ENCODE results near the gene ZNF236. TPM values are rescaled to one million over a fixed set of nuclear protein-coding genes. Genes with fewer than 3 reads are reported as not detected.

ZNF236 gene
- total and polyA plus RNA-seq, 2 donors (not counting 3 experiments of a cell fraction or from before 2014, with no cell fraction given): 4.5 to 14.7 TPM

DNA sequence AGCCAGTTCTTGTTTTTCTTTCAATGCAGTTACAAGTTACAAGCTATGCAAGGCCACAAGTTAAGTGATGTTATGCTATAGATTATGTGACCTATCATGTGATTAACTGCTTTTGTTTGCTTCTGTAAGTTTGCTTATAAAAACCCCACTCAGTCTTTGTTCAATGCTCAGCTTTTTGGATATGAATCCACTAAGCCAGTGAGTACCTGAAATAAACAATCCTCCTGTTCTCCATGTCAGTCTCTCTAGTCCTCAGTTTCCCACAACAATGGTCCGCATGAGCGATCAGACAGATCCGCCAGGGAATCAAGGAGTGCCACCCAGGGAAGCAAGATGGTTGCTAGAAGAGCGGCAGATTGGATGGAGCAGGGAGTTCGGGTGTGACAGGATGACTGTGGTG, 30.7 kb upstream of the ZNF236 start:
- Histone ChIP-seq H2AFZ (ENCODE audit: low read depth, low read length) (no peak overlapping the region), H3K27ac (ENCODE audit: insufficient read depth, low read depth, low read length) (no peak overlapping the region), H3K4me1 (ENCODE audit: control insufficient read depth, extremely low read depth, insufficient read depth, low read length) (no peaks in the 10 kb centered on the region), H3K4me3 (replicated peaks in 1 of 3; ENCODE audit: insufficient read depth in 1 of 3, low read depth in 1 of 3, low read length in 3 of 3) (no peak overlapping the region), H3K9me1 (replicated peaks; ENCODE audit: control insufficient read depth, extremely low read depth, insufficient read depth, low read length) (no peaks in the 10 kb centered on the region), H3K9me3 (replicated peaks; ENCODE audit: control insufficient read depth, insufficient read depth, low read length) (no peaks in the 10 kb centered on the region), H3K9ac (replicated peaks; ENCODE audit: extremely low read depth, insufficient read depth, low read length) (no peak overlapping the region), H3K4me2 (ENCODE audit: insufficient read depth, low read length) (no peak overlapping the region), H3K79me2 (ENCODE audit: control insufficient read depth, insufficient read depth, low read length) (no peaks in the 10 kb centered on the region), H3K27me3 (ENCODE audit: control insufficient read depth in 2 of 2, insufficient read depth in 2 of 2, low read length in 2 of 2) (no peaks in the 10 kb centered on the region), H3K36me3 (ENCODE audit: control insufficient read depth in 2 of 2, extremely low read depth in 1 of 2, insufficient read depth in 2 of 2, low read length in 2 of 2) (no peaks in the 10 kb centered on the region), H4K20me1 (replicated peaks; ENCODE audit: control insufficient read depth, extremely low read depth, insufficient read depth, low read length) (no peaks in the 10 kb centered on the region)
- intact Hi-C loops (cut with micrococcal nuclease) (no loop called here), dilution Hi-C loops (cut with MboI; ENCODE audit: extremely low pct_ligation_motif_present, low sequenced_read_pairs) (no loop called here)
- no peak for TF ChIP-seq GATA2 (IDR thresholded peaks at IDR 0.05; ENCODE audit: insufficient read depth, insufficient read length, low read depth, low read length)
- TF ChIP-seq MYC (IDR thresholded peaks at IDR 0.05; ENCODE audit: low read depth, low read length): no peak
- TF ChIP-seq EZH2 (IDR thresholded peaks at IDR 0.05; ENCODE audit: borderline replicate concordance, low read depth, low read length, severe bottlenecking): no peak
- BruUV-seq (replicated peaks): no TSS peak
- ChIA-PET POLR2A (no interaction called here), CTCF (interaction anchor here (1.3 to 5.5 kb wide), 2 partner anchors 11 to 82 kb away, joined by 3 to 40 read pairs; no protein-coding TSS in a partner anchor)
- FAIRE-seq: no peak
- DNase-seq (ENCODE audit: low read depth, low spot score): no peak

DNA sequence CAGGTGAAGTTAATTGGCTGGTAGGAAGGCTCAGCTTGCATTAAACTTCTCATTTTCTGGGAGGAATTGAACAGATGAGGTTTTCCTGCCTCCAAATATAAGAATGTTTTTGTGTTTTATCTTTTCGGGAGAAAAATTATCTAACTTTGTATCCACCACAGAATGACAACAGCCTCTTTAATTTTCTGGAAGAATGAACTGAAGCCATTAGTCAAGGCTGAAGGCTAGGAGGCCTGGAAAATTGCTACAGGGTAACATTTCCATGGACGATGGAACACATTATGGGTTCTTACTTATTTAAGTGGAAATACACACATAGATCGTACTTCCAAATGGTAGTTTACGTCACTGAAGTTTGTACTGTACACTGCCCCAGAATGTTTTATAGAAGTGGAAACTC, 28.0 kb upstream of the ZNF236 start:
- ChIA-PET POLR2A (no interaction called here), CTCF (interaction anchor here (0.9 kb wide), 1 partner anchor 9 kb away, joined by 5 read pairs; no protein-coding TSS in a partner anchor)
- Histone ChIP-seq H3K27me3 (ENCODE audit: control insufficient read depth in 2 of 2, insufficient read depth in 2 of 2, low read length in 2 of 2) (no peaks in the 10 kb centered on the region), H3K4me2 (ENCODE audit: insufficient read depth, low read length) (no peak overlapping the region), H3K4me1 (ENCODE audit: control insufficient read depth, extremely low read depth, insufficient read depth, low read length) (no peaks in the 10 kb centered on the region), H3K4me3 (replicated peaks in 1 of 3; ENCODE audit: insufficient read depth in 1 of 3, low read depth in 1 of 3, low read length in 3 of 3) (no peak overlapping the region), H3K27ac (ENCODE audit: insufficient read depth, low read depth, low read length) (no peak overlapping the region), H3K9ac (replicated peaks; ENCODE audit: extremely low read depth, insufficient read depth, low read length) (no peak overlapping the region), H3K36me3 (ENCODE audit: control insufficient read depth in 2 of 2, extremely low read depth in 1 of 2, insufficient read depth in 2 of 2, low read length in 2 of 2) (no peaks in the 10 kb centered on the region), H4K20me1 (replicated peaks; ENCODE audit: control insufficient read depth, extremely low read depth, insufficient read depth, low read length) (no peaks in the 10 kb centered on the region), H3K9me3 (replicated peaks; ENCODE audit: control insufficient read depth, insufficient read depth, low read length) (no peaks in the 10 kb centered on the region), H3K9me1 (replicated peaks; ENCODE audit: control insufficient read depth, extremely low read depth, insufficient read depth, low read length) (no peaks in the 10 kb centered on the region), H3K79me2 (ENCODE audit: control insufficient read depth, insufficient read depth, low read length) (no peaks in the 10 kb centered on the region), H2AFZ (ENCODE audit: low read depth, low read length) (no peak overlapping the region)
- DNase-seq (ENCODE audit: low read depth, low spot score) (no peak), FAIRE-seq (no peak)
- intact Hi-C loops (cut with micrococcal nuclease): no loop called here
- TF ChIP-seq POLR2A (IDR thresholded peaks at IDR 0.05; ENCODE audit: low read depth, low read length) (no peak), MYC (IDR thresholded peaks at IDR 0.05; ENCODE audit: low read depth, low read length) (no peak), JUN (IDR thresholded peaks at IDR 0.05; ENCODE audit: borderline replicate concordance, insufficient read depth, insufficient read length, low read depth) (no peak), EZH2 (IDR thresholded peaks at IDR 0.05; ENCODE audit: borderline replicate concordance, low read depth, low read length, severe bottlenecking) (no peak), GATA2 (IDR thresholded peaks at IDR 0.05; ENCODE audit: insufficient read depth, insufficient read length, low read depth, low read length) (no peak), POLR2AphosphoS5 (IDR thresholded peaks at IDR 0.05; ENCODE audit: insufficient read depth, low read depth, low read length) (no peak), FOS (IDR thresholded peaks at IDR 0.05; ENCODE audit: borderline replicate concordance, insufficient read depth, low read length) (no peak)
- TF ChIP-seq, protein P1, sequence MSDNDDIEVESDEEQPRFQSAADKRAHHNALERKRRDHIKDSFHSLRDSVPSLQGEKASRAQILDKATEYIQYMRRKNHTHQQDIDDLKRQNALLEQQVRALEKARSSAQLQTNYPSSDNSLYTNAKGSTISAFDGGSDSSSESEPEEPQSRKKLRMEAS (IDR thresholded peaks at IDR 0.05; ENCODE audit: insufficient read depth, insufficient read length): no peak
- TF ChIP-seq, protein P2, sequence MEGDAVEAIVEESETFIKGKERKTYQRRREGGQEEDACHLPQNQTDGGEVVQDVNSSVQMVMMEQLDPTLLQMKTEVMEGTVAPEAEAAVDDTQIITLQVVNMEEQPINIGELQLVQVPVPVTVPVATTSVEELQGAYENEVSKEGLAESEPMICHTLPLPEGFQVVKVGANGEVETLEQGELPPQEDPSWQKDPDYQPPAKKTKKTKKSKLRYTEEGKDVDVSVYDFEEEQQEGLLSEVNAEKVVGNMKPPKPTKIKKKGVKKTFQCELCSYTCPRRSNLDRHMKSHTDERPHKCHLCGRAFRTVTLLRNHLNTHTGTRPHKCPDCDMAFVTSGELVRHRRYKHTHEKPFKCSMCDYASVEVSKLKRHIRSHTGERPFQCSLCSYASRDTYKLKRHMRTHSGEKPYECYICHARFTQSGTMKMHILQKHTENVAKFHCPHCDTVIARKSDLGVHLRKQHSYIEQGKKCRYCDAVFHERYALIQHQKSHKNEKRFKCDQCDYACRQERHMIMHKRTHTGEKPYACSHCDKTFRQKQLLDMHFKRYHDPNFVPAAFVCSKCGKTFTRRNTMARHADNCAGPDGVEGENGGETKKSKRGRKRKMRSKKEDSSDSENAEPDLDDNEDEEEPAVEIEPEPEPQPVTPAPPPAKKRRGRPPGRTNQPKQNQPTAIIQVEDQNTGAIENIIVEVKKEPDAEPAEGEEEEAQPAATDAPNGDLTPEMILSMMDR (IDR thresholded peaks at IDR 0.05; ENCODE audit: extremely low read depth in 1 of 2, insufficient read depth in 1 of 2, low read depth in 1 of 2, low read length in 2 of 2): no peak
- BruUV-seq (replicated peaks): no TSS peak
- dilution Hi-C loops (cut with MboI; ENCODE audit: extremely low pct_ligation_motif_present, low sequenced_read_pairs): no loop called here

All from endothelial cell of umbilical vein (primary cell).